ENCODE measurements around the gene SLC15A3. TPM values are rescaled to one million over a fixed set of nuclear protein-coding genes. Genes with fewer than 3 reads are reported as not detected.
A peak's percentile ranks its signal among the peaks of the same experiment; 100 is the strongest.

Gene SLC15A3
- total RNA-seq, 1 donor from 2014 or later = 3.5 TPM

DNA sequence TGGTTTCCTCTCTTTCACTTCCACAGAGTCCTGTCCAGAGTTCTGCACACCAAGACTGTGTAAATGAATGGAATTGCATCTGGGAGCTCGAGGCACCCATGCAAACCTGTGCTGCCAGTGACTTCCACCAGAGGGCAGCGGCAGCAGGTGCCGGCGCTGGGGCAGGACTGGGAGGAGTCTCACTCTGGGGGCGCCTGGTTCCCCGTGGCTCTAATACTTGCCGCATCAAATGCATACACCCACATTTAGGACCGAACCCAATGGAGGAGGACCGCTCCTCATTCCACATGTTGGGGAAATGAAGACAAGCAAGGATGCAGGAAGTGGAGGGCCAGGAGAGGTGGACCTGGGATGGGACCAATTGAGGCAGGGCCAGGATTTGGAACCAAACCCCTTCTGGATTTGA is 18.4 kb upstream of the SLC15A3 start:
- no peak for DNase-seq (ENCODE audit: extremely low spot score, unreplicated experiment)
- H3K4me3 Mint-ChIP-seq = no peak overlapping the region
- no peak overlapping the region for H3K27ac Mint-ChIP-seq
- H3K9me3 Mint-ChIP-seq = no peaks in the 10 kb centered on the region
- no peaks in the 10 kb centered on the region for H3K27me3 Mint-ChIP-seq
- H3K4me1 Mint-ChIP-seq (ENCODE audit: unreplicated experiment) = no peaks in the 10 kb centered on the region
- no peaks in the 10 kb centered on the region for H3K36me3 Mint-ChIP-seq
- TF ChIP-seq, protein P1, sequence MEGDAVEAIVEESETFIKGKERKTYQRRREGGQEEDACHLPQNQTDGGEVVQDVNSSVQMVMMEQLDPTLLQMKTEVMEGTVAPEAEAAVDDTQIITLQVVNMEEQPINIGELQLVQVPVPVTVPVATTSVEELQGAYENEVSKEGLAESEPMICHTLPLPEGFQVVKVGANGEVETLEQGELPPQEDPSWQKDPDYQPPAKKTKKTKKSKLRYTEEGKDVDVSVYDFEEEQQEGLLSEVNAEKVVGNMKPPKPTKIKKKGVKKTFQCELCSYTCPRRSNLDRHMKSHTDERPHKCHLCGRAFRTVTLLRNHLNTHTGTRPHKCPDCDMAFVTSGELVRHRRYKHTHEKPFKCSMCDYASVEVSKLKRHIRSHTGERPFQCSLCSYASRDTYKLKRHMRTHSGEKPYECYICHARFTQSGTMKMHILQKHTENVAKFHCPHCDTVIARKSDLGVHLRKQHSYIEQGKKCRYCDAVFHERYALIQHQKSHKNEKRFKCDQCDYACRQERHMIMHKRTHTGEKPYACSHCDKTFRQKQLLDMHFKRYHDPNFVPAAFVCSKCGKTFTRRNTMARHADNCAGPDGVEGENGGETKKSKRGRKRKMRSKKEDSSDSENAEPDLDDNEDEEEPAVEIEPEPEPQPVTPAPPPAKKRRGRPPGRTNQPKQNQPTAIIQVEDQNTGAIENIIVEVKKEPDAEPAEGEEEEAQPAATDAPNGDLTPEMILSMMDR (conservative IDR thresholded peaks at IDR 0.05) = peak; percentile 78

DNA sequence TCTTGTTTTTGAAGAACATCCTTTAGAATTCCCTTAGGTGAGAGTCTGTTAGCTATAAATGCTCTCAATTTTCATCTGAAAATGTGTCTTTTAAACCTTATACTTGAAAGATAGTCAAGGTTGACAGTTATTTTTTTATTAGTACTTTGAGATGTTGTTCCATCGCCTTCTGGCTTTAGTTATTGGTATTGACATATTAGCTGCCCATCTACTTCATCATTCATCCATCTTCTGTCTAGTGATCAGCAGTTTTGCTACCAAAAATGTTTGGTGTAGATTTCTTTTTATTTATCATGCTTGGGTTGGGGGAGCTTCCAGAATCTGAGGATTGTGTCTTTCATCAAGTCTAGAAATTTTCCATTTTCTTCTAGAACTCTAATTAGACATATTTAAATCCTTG is 16.2 kb upstream of the SLC15A3 start:
- Mint-ChIP-seq H3K27ac (no peak overlapping the region), H3K4me3 (no peak overlapping the region), H3K9me3 (no peaks in the 10 kb centered on the region), H3K36me3 (no peaks in the 10 kb centered on the region), H3K4me1 (ENCODE audit: unreplicated experiment) (no peaks in the 10 kb centered on the region), H3K27me3 (no peaks in the 10 kb centered on the region)
- no peak for DNase-seq (ENCODE audit: extremely low spot score, unreplicated experiment)
- TF ChIP-seq, protein P1 (conservative IDR thresholded peaks at IDR 0.05) = no peak

DNA sequence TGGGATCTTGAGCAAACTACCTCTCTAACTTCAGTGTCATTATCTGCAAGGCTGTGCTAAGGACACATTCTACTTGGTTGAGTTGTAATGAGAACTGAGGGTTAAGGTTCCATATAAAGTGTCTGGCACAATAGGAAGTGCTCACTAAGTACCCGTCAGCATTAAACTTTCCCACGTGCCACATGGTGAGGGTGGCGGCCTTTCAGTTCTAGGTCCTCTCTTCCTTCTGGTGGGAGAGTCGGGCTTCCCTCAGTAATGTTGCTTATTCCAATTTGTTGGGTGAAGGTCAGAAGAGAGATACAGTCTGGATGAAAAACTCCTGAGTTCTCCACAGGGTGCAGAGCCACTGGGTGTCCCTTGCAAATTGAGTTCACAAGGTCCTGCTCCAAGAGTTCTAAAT is 14.9 kb upstream of the SLC15A3 start:
- Mint-ChIP-seq H3K27me3 (no peaks in the 10 kb centered on the region), H3K4me3 (no peak overlapping the region), H3K36me3 (no peaks in the 10 kb centered on the region), H3K27ac (no peak overlapping the region), H3K9me3 (no peaks in the 10 kb centered on the region), H3K4me1 (ENCODE audit: unreplicated experiment) (no peaks in the 10 kb centered on the region)
- TF ChIP-seq, protein P1 (conservative IDR thresholded peaks at IDR 0.05) = no peak
- DNase-seq (ENCODE audit: extremely low spot score, unreplicated experiment) = no peak

DNA sequence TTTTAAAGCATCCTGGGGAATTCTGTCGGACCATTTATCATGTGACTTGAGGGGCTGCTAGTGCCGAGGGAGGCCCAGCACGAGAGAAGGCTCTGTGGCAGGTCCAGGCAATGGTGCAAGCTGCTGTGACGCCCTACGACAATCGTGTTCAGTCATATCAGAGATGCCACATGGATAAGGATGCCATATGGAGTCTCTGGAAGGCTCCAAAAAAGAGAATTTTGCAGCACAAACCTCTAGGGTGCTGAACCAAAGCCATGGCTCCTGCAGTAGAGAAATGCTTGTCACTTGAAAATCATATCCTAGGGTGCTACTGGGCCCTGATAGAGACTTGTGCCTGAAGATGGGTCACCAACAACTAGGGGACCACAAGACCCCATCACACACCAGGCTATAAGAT is 12.8 kb upstream of the SLC15A3 start:
- Mint-ChIP-seq H3K4me3 (no peak overlapping the region), H3K27ac (no peak overlapping the region), H3K27me3 (no peaks in the 10 kb centered on the region), H3K4me1 (ENCODE audit: unreplicated experiment) (no peaks in the 10 kb centered on the region), H3K9me3 (no peaks in the 10 kb centered on the region), H3K36me3 (no peaks in the 10 kb centered on the region)
- TF ChIP-seq, protein P1 (conservative IDR thresholded peaks at IDR 0.05) = no peak
- DNase-seq (ENCODE audit: extremely low spot score, unreplicated experiment) = no peak

DNA sequence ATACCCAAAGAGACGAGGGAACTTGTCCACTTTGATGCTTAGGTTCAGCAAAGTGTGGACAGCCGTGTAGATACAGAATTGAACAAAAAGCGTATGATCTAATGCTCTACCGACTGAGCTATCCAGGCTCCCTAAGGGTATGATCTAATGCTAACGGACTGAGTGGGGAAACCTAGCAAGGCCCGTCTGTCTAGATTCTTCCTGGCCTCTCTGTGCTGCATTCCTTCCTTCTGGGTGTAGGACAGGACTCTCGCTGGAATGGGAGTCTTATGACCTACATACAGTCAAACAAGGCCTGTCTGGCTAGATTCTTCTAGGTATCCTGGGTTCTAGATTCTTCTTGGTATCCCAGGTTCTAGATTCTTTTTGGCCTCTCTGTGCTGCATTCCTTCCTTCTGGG is 8.4 kb upstream of the SLC15A3 start:
- Mint-ChIP-seq H3K4me1 (ENCODE audit: unreplicated experiment) (peaks cover 4% of the 10 kb centered on the region), H3K36me3 (no peaks in the 10 kb centered on the region), H3K27me3 (no peaks in the 10 kb centered on the region), H3K27ac (peak overlapping the region; percentile 77), H3K9me3 (no peaks in the 10 kb centered on the region), H3K4me3 (no peak overlapping the region)
- DNase-seq (ENCODE audit: extremely low spot score, unreplicated experiment) = no peak
- TF ChIP-seq, protein P1 (conservative IDR thresholded peaks at IDR 0.05) = no peak

DNA sequence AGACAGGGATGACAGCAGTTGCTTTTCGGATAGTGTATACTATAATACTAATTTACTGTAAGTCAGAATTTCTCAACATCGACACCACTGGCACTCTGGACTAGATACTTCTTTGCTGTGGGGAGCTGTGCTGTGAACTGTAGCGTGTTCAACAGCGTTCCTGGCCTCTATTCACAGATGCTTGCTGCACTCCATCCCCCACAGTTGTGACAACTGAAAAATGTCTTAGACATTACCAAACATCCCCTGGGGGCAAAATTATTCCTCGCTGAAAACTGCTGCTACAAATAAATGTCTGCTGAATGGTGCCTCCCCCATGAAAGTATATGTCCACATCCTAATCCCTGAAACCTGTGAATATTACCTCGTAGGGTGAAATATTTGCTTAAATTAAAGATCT is 7.5 kb upstream of the SLC15A3 start:
- Mint-ChIP-seq H3K4me3 (no peak overlapping the region), H3K4me1 (ENCODE audit: unreplicated experiment) (peaks cover 4% of the 10 kb centered on the region)
- TF ChIP-seq, protein P1 (conservative IDR thresholded peaks at IDR 0.05) = no peak

More for the DNA sequence above, 7.5 kb upstream of the SLC15A3 start:
- H3K36me3 Mint-ChIP-seq = no peaks in the 10 kb centered on the region
- no peaks in the 10 kb centered on the region for H3K9me3 Mint-ChIP-seq
- no peak for DNase-seq (ENCODE audit: extremely low spot score, unreplicated experiment)
- H3K27me3 Mint-ChIP-seq = no peaks in the 10 kb centered on the region
- peak overlapping the region; percentile 41 for H3K27ac Mint-ChIP-seq

Measured in type B pancreatic cell (in vitro differentiated cells).